Mesenchymal stem cell (in vitro differentiated cells and primary cell): ENCODE results near the gene ZFYVE16.

Source experiments
- DNase-seq: peaks from one replicate; pipeline ENCODE4 v3.0.0-alpha.2; 2013
- H2AFZ ChIP-seq: one replicate; pipeline ENCODE4 v1.6.1; 2013; ENCODE audit warnings: low read depth, mild to moderate bottlenecking, control low read depth, inconsistent platforms, low read length, moderate library complexity
- H2AK5ac ChIP-seq: 2 replicates; pipeline ENCODE4 v1.6.1; 2013; ENCODE audit warnings: low read length, moderate library complexity, mild to moderate bottlenecking, inconsistent platforms; ENCODE audit not compliant: severe bottlenecking
- H2BK120ac ChIP-seq: one replicate; pipeline ENCODE4 v1.6.1; 2013; ENCODE audit warnings: low read depth, mild to moderate bottlenecking, inconsistent platforms, low read length, moderate library complexity
- H2BK12ac ChIP-seq, 2 experiments: one replicate each; pipeline ENCODE4 v1.6.1; 2013; ENCODE audit warnings: inconsistent platforms in 2 of 2, low read length in 2 of 2, mild to moderate bottlenecking in 2 of 2, moderate library complexity in 2 of 2, control low read depth in 1 of 2
- H2BK15ac ChIP-seq: one replicate; pipeline ENCODE4 v1.6.1; 2013; ENCODE audit warnings: mild to moderate bottlenecking, low read depth, inconsistent platforms; ENCODE audit not compliant: poor library complexity, severe bottlenecking
- H2BK5ac ChIP-seq: 2 replicates; pipeline ENCODE4 v1.6.1; 2013; ENCODE audit warnings: low read depth, mild to moderate bottlenecking, low read length, control low read depth, inconsistent platforms; ENCODE audit not compliant: poor library complexity, severe bottlenecking
- H3K14ac ChIP-seq, 2 experiments: one replicate each; pipeline ENCODE4 v1.6.1; 2013; ENCODE audit warnings: inconsistent platforms in 2 of 2, low read length in 2 of 2, control low read depth in 1 of 2, mild to moderate bottlenecking in 1 of 2, moderate library complexity in 1 of 2
- H3K18ac ChIP-seq, 2 experiments: one replicate each; pipeline ENCODE4 v1.6.1; 2013; ENCODE audit warnings: inconsistent platforms in 2 of 2, low read length in 2 of 2, control low read depth in 1 of 2, low read depth in 1 of 2, mild to moderate bottlenecking in 1 of 2
- H3K23ac ChIP-seq, 2 experiments: one replicate each; pipeline ENCODE4 v1.6.1; 2013; ENCODE audit warnings: inconsistent platforms in 2 of 2, low read length in 2 of 2, mild to moderate bottlenecking in 2 of 2, moderate library complexity in 2 of 2, control low read depth in 1 of 2
- H3K27ac ChIP-seq: 2 replicates; pipeline ENCODE4 v1.5.1; 2013; ENCODE audit warnings: mild to moderate bottlenecking, moderate library complexity, low read length, control low read depth, inconsistent platforms; ENCODE audit not compliant: poor library complexity, severe bottlenecking
- H3K27me3 ChIP-seq, 2 experiments: 2 replicates each; pipeline versions ENCODE4 v1.6.1 to v1.7.0; 2013; ENCODE audit warnings: low read length in 2 of 2, mild to moderate bottlenecking in 2 of 2, moderate library complexity in 2 of 2, control low read depth in 1 of 2, inconsistent platforms in 1 of 2; ENCODE audit not compliant: control insufficient read depth in 1 of 2, insufficient read depth in 1 of 2
- H3K36me3 ChIP-seq, 2 experiments: 2 replicates each; pipeline versions ENCODE4 v1.6.1 to v1.7.0; 2013; ENCODE audit warnings: low read length in 2 of 2, control low read depth in 1 of 2, inconsistent platforms in 1 of 2, low read depth in 1 of 2, mild to moderate bottlenecking in 1 of 2; ENCODE audit not compliant: insufficient read depth in 2 of 2, control insufficient read depth in 1 of 2
- H3K4ac ChIP-seq, 2 experiments: one replicate each; pipeline ENCODE4 v1.6.1; 2013; ENCODE audit warnings: inconsistent platforms in 2 of 2, low read length in 2 of 2, mild to moderate bottlenecking in 2 of 2, moderate library complexity in 2 of 2, control low read depth in 1 of 2, low read depth in 1 of 2
- H3K4me1 ChIP-seq: 2 replicates; pipeline ENCODE4 v1.6.1; 2013; ENCODE audit warnings: low read depth, low read length, control low read depth; ENCODE audit not compliant: control insufficient read depth, insufficient read depth
- H3K4me2 ChIP-seq: 2 replicates; pipeline ENCODE4 v1.6.1; 2013; ENCODE audit warnings: low read length, mild to moderate bottlenecking, inconsistent platforms; ENCODE audit not compliant: poor library complexity, severe bottlenecking
- H3K4me3 ChIP-seq, 2 experiments: 2 replicates each; pipeline versions ENCODE4 v1.5.1 to v1.7.0; 2013; ENCODE audit warnings: low read length in 2 of 2, mild to moderate bottlenecking in 2 of 2, control low read depth in 1 of 2, low read depth in 1 of 2; ENCODE audit not compliant: insufficient read depth in 1 of 2
- H3K79me1 ChIP-seq: replicated peaks from 2 replicates; pipeline ENCODE4 v1.6.1; 2013; ENCODE audit warnings: mild to moderate bottlenecking, control low read depth, low read length, inconsistent platforms; ENCODE audit not compliant: poor library complexity, severe bottlenecking
- H3K9ac ChIP-seq: 2 replicates; pipeline ENCODE4 v1.7.0; 2013; ENCODE audit warnings: mild to moderate bottlenecking, low read length, moderate library complexity
- H3K9me3 ChIP-seq: 2 replicates; pipeline ENCODE4 v1.7.0; 2013; ENCODE audit warnings: mild to moderate bottlenecking, low read length; ENCODE audit not compliant: control insufficient read depth
- H4K8ac ChIP-seq: one replicate; pipeline ENCODE4 v1.6.1; 2013; ENCODE audit warnings: inconsistent platforms, mild to moderate bottlenecking, low read length, moderate library complexity
- H4K91ac ChIP-seq: one replicate; pipeline ENCODE4 v1.6.1; 2013; ENCODE audit warnings: mild to moderate bottlenecking, low read length, inconsistent platforms
- WGBS: methylation state at CpG from one replicate; pipeline ENCODE4 v1.1.7; 2013; ENCODE audit warnings: mixed read lengths; 5-methylcytosine and 5-hydroxymethylcytosine counted together

The ZFYVE16 gene

GRCh38 chr5:80376557-80376956 is 31.3 kb upstream of the ZFYVE16 start:
- H2AFZ ChIP-seq: no peak overlapping the region
- H3K9me3 ChIP-seq: no peaks in the 10 kb centered on the region
- no peak overlapping the region for H2BK12ac ChIP-seq
- no peak overlapping the region for H2AK5ac ChIP-seq
- DNase-seq: no peak
- no peak overlapping the region for H2BK5ac ChIP-seq
- H3K27ac ChIP-seq: no peak overlapping the region
- WGBS: 79% methylated on average over 2 of the region's 3 CpGs
- H3K36me3 ChIP-seq: no peaks in the 10 kb centered on the region
- no peak overlapping the region for H3K4me2 ChIP-seq
- H2BK120ac ChIP-seq: no peak overlapping the region
- no peak overlapping the region for H2BK15ac ChIP-seq
- H3K4me3 ChIP-seq: no peak overlapping the region
- H3K4ac ChIP-seq: no peak overlapping the region
- H3K9ac ChIP-seq: no peak overlapping the region
- H3K4me1 ChIP-seq: no peaks in the 10 kb centered on the region
- H4K8ac ChIP-seq: no peak overlapping the region
- no peaks in the 10 kb centered on the region for H3K79me1 ChIP-seq
- H3K27me3 ChIP-seq: no peaks in the 10 kb centered on the region
- no peak overlapping the region for H3K23ac ChIP-seq
- no peak overlapping the region for H3K14ac ChIP-seq
- H3K18ac ChIP-seq: no peak overlapping the region
- H4K91ac ChIP-seq: no peak overlapping the region

- H3K14ac ChIP-seq: no peak overlapping the region
- H4K8ac ChIP-seq: no peak overlapping the region
- WGBS: 90% methylated on average over 4 of the region's 4 CpGs
- no peak overlapping the region for H2BK12ac ChIP-seq
- H2BK15ac ChIP-seq: no peak overlapping the region
- no peaks in the 10 kb centered on the region for H3K27me3 ChIP-seq
- no peak overlapping the region for H3K4me3 ChIP-seq
- no peak overlapping the region for H3K23ac ChIP-seq
- no peak overlapping the region for H3K4ac ChIP-seq
- no peak overlapping the region for H3K4me2 ChIP-seq
- H2BK5ac ChIP-seq: no peak overlapping the region
- H3K9me3 ChIP-seq: no peaks in the 10 kb centered on the region
- no peak overlapping the region for H2AK5ac ChIP-seq
- H3K27ac ChIP-seq: no peak overlapping the region
- no peaks in the 10 kb centered on the region for H3K79me1 ChIP-seq
- H3K18ac ChIP-seq: no peak overlapping the region
- no peak overlapping the region for H2AFZ ChIP-seq
- DNase-seq: no peak
- H3K36me3 ChIP-seq: no peaks in the 10 kb centered on the region
- H3K9ac ChIP-seq: no peak overlapping the region
- no peak overlapping the region for H2BK120ac ChIP-seq
- H4K91ac ChIP-seq: no peak overlapping the region
- H3K4me1 ChIP-seq: no peaks in the 10 kb centered on the region
Observed at GRCh38 chr5:80382488-80382887, 25.4 kb upstream of the ZFYVE16 start.

- no peaks in the 10 kb centered on the region for H3K36me3 ChIP-seq
- no peak overlapping the region for H2BK12ac ChIP-seq
Observed at GRCh38 chr5:80387063-80387768, 20.6 kb upstream of the ZFYVE16 start.

GRCh38 chr5:80389580-80389979 is 18.3 kb upstream of the ZFYVE16 start:
- Histone ChIP-seq H4K8ac (no peak overlapping the region), H2BK5ac (no peak overlapping the region), H3K36me3 (no peaks in the 10 kb centered on the region), H2BK15ac (no peak overlapping the region), H3K18ac (no peak overlapping the region), H3K9ac (no peak overlapping the region), H2AFZ (no peak overlapping the region), H2AK5ac (no peak overlapping the region), H4K91ac (no peak overlapping the region), H3K4me2 (no peak overlapping the region), H3K4ac (no peak overlapping the region), H3K27me3 (no peaks in the 10 kb centered on the region), H3K4me3 (no peak overlapping the region), H3K79me1 (no peaks in the 10 kb centered on the region), H3K4me1 (no peaks in the 10 kb centered on the region), H3K14ac (no peak overlapping the region), H3K27ac (no peak overlapping the region), H2BK120ac (no peak overlapping the region), H3K9me3 (no peaks in the 10 kb centered on the region), H2BK12ac (no peak overlapping the region), H3K23ac (no peak overlapping the region)
- 95% methylated on average over 5 of the region's 9 CpGs for WGBS
- DNase-seq: no peak

More at GRCh38 chr5:80387063-80387768, 20.6 kb upstream of the ZFYVE16 start:
- Histone ChIP-seq H3K9me3 (no peaks in the 10 kb centered on the region), H3K18ac (no peak overlapping the region), H3K27ac (no peak overlapping the region), H2BK5ac (no peak overlapping the region), H2BK15ac (no peak overlapping the region), H3K4ac (no peak overlapping the region), H3K4me2 (no peak overlapping the region), H3K23ac (no peak overlapping the region), H3K4me3 (no peak overlapping the region), H2AK5ac (no peak overlapping the region), H4K91ac (no peak overlapping the region), H3K4me1 (no peaks in the 10 kb centered on the region), H3K14ac (no peak overlapping the region), H3K79me1 (no peaks in the 10 kb centered on the region), H3K27me3 (no peaks in the 10 kb centered on the region), H2BK120ac (no peak overlapping the region), H4K8ac (no peak overlapping the region), H2AFZ (no peak overlapping the region), H3K9ac (no peak overlapping the region)
- WGBS: 97% methylated on average over 2 of the region's 3 CpGs
- DNase-seq: no peak
